ENCODE measurements around the gene PCNX2. TPM values are rescaled to one million over a fixed set of nuclear protein-coding genes. Genes with fewer than 3 reads are reported as not detected.

The PCNX2 gene
- total and polyA plus RNA-seq, 2 experiments from 2014 or later = 42.9 to 88.3 TPM

DNA sequence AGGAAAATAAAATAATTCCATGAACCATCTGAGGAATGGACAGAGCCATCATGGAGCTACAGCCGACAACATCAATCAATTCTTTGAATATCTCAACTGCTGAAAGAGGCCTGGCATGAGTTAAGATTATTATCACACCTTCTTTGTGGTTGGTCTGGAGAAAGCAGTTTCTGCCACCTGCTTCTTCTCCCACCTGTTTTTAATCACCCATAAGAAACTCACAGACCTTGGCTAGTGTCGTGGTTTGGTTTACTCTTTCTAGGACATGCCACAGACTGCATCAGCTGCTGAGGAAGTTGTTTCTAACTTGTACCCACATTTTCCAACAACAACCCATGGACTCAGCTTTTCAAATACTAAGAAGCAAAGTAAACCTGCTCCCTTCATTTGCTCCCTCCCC, 279.6 kb downstream of the PCNX2 start:
- Mint-ChIP-seq H3K4me1 (peaks cover 7% of the 10 kb centered on the region; the same call in 2 of the 3 replicates), H3K36me3 (ENCODE audit: low read depth) (peaks cover 53% of the 10 kb centered on the region), H3K4me3 (no peak overlapping the region), H3K27ac (no peak overlapping the region), H3K27me3 (ENCODE audit: insufficient read depth, low read depth, poor library complexity) (peaks cover 3% of the 10 kb centered on the region), H3K9me3 (no peaks in the 10 kb centered on the region)
- no peaks in the 10 kb centered on the region for H3K27me3 ChIP-seq (ENCODE audit: insufficient read depth)
- DNase-seq (ENCODE audit: low spot score) = no peak
- no peaks in the 10 kb centered on the region; the same call in 1 of the 2 replicates for H4K20me1 ChIP-seq (replicated peaks; ENCODE audit: insufficient read depth)
- no peaks in the 10 kb centered on the region for H3K4me1 ChIP-seq (ENCODE audit: insufficient read depth)
- no peak overlapping the region for H3K4me3 ChIP-seq
- no peak overlapping the region for H3K4me2 ChIP-seq
- H3K36me3 ChIP-seq (ENCODE audit: insufficient read depth) = peaks cover 21% of the 10 kb centered on the region
- no peak for ATAC-seq
- H3K27ac ChIP-seq (ENCODE audit: low read depth) = no peak overlapping the region
- no peak overlapping the region for H2AFZ ChIP-seq
- no peak for TF ChIP-seq NANOG (IDR thresholded peaks at IDR 0.05; ENCODE audit: borderline replicate concordance)
- TF ChIP-seq EZH2 (IDR thresholded peaks at IDR 0.05; ENCODE audit: low read depth, unreplicated experiment) = no peak
- no peak for TF ChIP-seq ETS1 (IDR thresholded peaks at IDR 0.05)
- no peak for TF ChIP-seq EZH2phosphoT487 (IDR thresholded peaks at IDR 0.05; ENCODE audit: unreplicated experiment)
- no peak for TF ChIP-seq STAT1 (IDR thresholded peaks at IDR 0.05; ENCODE audit: unreplicated experiment)
- no peak for TF ChIP-seq CTCF (conservative IDR thresholded peaks at IDR 0.05; ENCODE audit: low read depth in 2 of 2)
- no peak for TF ChIP-seq ZNF331 (CRISPR knock-in tag; IDR thresholded peaks at IDR 0.05; ENCODE audit: low read depth)
- TF ChIP-seq CREB1 (CRISPR knock-in tag; IDR thresholded peaks at IDR 0.05; ENCODE audit: low read depth) = no peak
- TF ChIP-seq, protein P1, sequence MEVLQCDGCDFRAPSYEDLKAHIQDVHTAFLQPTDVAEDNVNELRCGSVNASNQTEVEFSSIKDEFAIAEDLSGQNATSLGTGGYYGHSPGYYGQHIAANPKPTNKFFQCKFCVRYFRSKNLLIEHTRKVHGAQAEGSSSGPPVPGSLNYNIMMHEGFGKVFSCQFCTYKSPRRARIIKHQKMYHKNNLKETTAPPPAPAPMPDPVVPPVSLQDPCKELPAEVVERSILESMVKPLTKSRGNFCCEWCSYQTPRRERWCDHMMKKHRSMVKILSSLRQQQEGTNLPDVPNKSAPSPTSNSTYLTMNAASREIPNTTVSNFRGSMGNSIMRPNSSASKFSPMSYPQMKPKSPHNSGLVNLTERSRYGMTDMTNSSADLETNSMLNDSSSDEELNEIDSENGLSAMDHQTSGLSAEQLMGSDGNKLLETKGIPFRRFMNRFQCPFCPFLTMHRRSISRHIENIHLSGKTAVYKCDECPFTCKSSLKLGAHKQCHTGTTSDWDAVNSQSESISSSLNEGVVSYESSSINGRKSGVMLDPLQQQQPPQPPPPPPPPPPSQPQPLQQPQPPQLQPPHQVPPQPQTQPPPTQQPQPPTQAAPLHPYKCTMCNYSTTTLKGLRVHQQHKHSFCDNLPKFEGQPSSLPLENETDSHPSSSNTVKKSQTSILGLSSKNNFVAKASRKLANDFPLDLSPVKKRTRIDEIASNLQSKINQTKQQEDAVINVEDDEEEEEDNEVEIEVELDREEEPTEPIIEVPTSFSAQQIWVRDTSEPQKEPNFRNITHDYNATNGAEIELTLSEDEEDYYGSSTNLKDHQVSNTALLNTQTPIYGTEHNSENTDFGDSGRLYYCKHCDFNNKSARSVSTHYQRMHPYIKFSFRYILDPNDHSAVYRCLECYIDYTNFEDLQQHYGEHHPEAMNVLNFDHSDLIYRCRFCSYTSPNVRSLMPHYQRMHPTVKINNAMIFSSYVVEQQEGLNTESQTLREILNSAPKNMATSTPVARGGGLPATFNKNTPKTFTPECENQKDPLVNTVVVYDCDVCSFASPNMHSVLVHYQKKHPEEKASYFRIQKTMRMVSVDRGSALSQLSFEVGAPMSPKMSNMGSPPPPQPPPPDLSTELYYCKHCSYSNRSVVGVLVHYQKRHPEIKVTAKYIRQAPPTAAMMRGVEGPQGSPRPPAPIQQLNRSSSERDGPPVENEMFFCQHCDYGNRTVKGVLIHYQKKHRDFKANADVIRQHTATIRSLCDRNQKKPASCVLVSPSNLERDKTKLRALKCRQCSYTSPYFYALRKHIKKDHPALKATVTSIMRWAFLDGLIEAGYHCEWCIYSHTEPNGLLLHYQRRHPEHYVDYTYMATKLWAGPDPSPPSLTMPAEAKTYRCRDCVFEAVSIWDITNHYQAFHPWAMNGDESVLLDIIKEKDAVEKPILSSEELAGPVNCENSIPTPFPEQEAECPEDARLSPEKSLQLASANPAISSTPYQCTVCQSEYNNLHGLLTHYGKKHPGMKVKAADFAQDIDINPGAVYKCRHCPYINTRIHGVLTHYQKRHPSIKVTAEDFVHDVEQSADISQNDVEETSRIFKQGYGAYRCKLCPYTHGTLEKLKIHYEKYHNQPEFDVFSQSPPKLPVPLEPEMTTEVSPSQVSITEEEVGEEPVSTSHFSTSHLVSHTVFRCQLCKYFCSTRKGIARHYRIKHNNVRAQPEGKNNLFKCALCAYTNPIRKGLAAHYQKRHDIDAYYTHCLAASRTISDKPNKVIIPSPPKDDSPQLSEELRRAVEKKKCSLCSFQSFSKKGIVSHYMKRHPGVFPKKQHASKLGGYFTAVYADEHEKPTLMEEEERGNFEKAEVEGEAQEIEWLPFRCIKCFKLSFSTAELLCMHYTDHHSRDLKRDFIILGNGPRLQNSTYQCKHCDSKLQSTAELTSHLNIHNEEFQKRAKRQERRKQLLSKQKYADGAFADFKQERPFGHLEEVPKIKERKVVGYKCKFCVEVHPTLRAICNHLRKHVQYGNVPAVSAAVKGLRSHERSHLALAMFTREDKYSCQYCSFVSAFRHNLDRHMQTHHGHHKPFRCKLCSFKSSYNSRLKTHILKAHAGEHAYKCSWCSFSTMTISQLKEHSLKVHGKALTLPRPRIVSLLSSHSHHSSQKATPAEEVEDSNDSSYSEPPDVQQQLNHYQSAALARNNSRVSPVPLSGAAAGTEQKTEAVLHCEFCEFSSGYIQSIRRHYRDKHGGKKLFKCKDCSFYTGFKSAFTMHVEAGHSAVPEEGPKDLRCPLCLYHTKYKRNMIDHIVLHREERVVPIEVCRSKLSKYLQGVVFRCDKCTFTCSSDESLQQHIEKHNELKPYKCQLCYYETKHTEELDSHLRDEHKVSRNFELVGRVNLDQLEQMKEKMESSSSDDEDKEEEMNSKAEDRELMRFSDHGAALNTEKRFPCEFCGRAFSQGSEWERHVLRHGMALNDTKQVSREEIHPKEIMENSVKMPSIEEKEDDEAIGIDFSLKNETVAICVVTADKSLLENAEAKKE (CRISPR knock-in tag; IDR thresholded peaks at IDR 0.05) = no peak
- no peak for TF ChIP-seq JUNB (IDR thresholded peaks at IDR 0.05; ENCODE audit: unreplicated experiment)
- TF ChIP-seq, protein P2, sequence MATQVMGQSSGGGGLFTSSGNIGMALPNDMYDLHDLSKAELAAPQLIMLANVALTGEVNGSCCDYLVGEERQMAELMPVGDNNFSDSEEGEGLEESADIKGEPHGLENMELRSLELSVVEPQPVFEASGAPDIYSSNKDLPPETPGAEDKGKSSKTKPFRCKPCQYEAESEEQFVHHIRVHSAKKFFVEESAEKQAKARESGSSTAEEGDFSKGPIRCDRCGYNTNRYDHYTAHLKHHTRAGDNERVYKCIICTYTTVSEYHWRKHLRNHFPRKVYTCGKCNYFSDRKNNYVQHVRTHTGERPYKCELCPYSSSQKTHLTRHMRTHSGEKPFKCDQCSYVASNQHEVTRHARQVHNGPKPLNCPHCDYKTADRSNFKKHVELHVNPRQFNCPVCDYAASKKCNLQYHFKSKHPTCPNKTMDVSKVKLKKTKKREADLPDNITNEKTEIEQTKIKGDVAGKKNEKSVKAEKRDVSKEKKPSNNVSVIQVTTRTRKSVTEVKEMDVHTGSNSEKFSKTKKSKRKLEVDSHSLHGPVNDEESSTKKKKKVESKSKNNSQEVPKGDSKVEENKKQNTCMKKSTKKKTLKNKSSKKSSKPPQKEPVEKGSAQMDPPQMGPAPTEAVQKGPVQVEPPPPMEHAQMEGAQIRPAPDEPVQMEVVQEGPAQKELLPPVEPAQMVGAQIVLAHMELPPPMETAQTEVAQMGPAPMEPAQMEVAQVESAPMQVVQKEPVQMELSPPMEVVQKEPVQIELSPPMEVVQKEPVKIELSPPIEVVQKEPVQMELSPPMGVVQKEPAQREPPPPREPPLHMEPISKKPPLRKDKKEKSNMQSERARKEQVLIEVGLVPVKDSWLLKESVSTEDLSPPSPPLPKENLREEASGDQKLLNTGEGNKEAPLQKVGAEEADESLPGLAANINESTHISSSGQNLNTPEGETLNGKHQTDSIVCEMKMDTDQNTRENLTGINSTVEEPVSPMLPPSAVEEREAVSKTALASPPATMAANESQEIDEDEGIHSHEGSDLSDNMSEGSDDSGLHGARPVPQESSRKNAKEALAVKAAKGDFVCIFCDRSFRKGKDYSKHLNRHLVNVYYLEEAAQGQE (IDR thresholded peaks at IDR 0.05; ENCODE audit: unreplicated experiment) = no peak
- TF ChIP-seq ZNF114 (CRISPR knock-in tag; IDR thresholded peaks at IDR 0.05) = no peak
- no peak for TF ChIP-seq POLR2AphosphoS5 (IDR thresholded peaks at IDR 0.05; ENCODE audit: low read depth)
- H3K79me2 ChIP-seq (replicated peaks; ENCODE audit: insufficient read depth) = no peaks in the 10 kb centered on the region
- no peaks in the 10 kb centered on the region for H3F3A ChIP-seq (replicated peaks; ENCODE audit: low read depth)
- no peaks in the 10 kb centered on the region for H3K9me2 ChIP-seq (ENCODE audit: insufficient read depth)
